Measurements from ENCODE around the gene RRP1B. TPM values are rescaled to one million over a fixed set of nuclear protein-coding genes. Genes with fewer than 3 reads are reported as not detected.

The RRP1B gene
- polyA plus RNA-seq, 3 donors, result 3.3 to 6.1 (median 4.5) TPM

DNA sequence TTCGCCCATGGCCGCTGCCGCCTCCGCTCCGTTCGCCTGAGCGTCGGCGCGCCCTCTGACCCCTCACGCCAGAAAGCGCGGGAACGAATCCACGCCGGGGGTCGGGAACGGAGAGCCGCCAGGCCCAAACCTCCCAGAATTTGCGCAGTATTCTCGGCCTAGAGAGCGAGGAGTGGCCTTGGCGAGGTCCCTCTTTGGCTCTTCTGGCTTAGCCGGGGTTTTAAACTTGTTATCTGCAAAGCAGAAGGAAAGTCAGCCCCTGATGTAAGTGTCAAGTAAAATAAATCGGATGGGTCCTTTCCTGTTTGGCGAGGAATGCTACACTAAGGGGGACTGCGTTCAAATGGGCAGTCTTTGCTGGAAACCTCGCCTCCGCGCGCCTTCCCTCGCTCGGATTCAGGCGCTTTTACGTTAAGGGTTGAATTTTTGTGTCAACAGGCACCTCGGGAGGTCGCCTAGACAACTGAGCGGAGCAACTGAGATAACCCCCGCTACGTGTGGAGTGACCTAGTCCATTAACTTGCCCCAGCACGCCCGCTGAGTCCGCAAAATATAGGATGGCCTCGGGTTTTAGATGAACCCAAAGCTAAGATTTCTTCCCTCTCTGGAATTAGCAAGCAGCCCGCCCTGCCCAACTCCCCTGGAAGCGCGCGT lies 1.1 kb upstream of the RRP1B start:
- Mint-ChIP-seq H3K27me3 (ENCODE audit: low read depth in 3 of 3) (peaks cover 9 to 16% (median 10%) of the 10 kb centered on the region in 3 donors), H3K27ac (no peak overlapping the region), H3K4me1 (peaks cover 35% of the 10 kb centered on the region), H3K4me3 (peak overlapping the region in 1 of 2 donors; percentile 43), H3K36me3 (peaks cover 16 to 17% of the 10 kb centered on the region in 2 donors), H3K9me3 (no peaks in the 10 kb centered on the region)
- Histone ChIP-seq H3K79me2 (ENCODE audit: insufficient read depth, low read length) (peaks cover 31% of the 10 kb centered on the region), H3K27me3 (ENCODE audit: control insufficient read depth in 2 of 2, insufficient read depth in 2 of 2, low read length in 2 of 2) (peaks cover 0 to 3% of the 10 kb centered on the region in 2 donors), H3K9me3 (replicated peaks in 1 of 2; ENCODE audit: control insufficient read depth in 1 of 2, insufficient read depth in 1 of 2, low read length in 2 of 2) (no peaks in the 10 kb centered on the region), H3K4me3 (replicated peaks in 1 of 3; ENCODE audit: low read depth in 2 of 3, low read length in 3 of 3) (peak overlapping the region in 1 of 3 experiments; percentile 19), H3K4me1 (ENCODE audit: control insufficient read depth in 1 of 2, insufficient read depth in 2 of 2, low read length in 2 of 2) (peaks cover 25 to 38% of the 10 kb centered on the region in 2 donors), H3K27ac (ENCODE audit: low read depth in 1 of 2, low read length in 2 of 2) (no peak overlapping the region), H2AFZ (ENCODE audit: insufficient read depth, low read depth, low read length, poor library complexity, severe bottlenecking) (peak overlapping the region; percentile 68), H4K20me1 (ENCODE audit: insufficient read depth, low read length) (peaks cover 6% of the 10 kb centered on the region), H3K9ac (ENCODE audit: insufficient read depth, low read length, poor library complexity, severe bottlenecking) (peak overlapping the region; percentile 15), H3K36me3 (replicated peaks in 1 of 2; ENCODE audit: control insufficient read depth in 1 of 2, insufficient read depth in 2 of 2, low read length in 2 of 2) (peaks cover 8 to 17% of the 10 kb centered on the region in 2 donors), H3K4me2 (replicated peaks; ENCODE audit: extremely low read depth, low read length, poor library complexity, severe bottlenecking) (peak overlapping the region; percentile 51)
- intact Hi-C loops (cut with micrococcal nuclease), result no loop called here
- TF ChIP-seq, protein P1, sequence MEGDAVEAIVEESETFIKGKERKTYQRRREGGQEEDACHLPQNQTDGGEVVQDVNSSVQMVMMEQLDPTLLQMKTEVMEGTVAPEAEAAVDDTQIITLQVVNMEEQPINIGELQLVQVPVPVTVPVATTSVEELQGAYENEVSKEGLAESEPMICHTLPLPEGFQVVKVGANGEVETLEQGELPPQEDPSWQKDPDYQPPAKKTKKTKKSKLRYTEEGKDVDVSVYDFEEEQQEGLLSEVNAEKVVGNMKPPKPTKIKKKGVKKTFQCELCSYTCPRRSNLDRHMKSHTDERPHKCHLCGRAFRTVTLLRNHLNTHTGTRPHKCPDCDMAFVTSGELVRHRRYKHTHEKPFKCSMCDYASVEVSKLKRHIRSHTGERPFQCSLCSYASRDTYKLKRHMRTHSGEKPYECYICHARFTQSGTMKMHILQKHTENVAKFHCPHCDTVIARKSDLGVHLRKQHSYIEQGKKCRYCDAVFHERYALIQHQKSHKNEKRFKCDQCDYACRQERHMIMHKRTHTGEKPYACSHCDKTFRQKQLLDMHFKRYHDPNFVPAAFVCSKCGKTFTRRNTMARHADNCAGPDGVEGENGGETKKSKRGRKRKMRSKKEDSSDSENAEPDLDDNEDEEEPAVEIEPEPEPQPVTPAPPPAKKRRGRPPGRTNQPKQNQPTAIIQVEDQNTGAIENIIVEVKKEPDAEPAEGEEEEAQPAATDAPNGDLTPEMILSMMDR (IDR thresholded peaks at IDR 0.05), result no peak
- DNase-seq, result no peak
- WGBS (ENCODE audit: insufficient coverage), result 98% methylated on average over 44 of the region's 48 CpGs

DNA sequence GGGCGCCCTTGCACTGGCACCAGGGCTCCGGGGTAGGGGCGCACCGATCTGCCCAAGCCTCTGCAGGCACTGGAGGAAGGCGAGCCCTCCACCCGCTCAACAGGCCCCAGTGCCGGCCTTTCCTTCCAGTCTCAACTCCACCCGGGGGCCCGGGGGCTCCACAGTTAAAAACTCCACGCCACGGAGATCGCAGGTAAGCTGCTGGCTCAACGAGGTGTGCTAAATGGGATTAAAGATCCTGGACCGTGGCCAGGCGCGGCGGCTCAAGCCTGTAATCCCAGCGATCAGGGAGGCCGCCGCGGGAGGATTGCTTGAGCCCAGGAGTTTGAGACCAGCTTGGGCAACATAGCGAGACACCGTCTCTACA lies 608 bp upstream of the RRP1B start:
- Mint-ChIP-seq H3K27ac (peak overlapping the region in 2 of 7 donors; percentile 62 to 77), H3K4me3 (peak overlapping the region in 1 of 2 donors; percentile 72), H3K9me3 (no peaks in the 10 kb centered on the region), H3K27me3 (ENCODE audit: low read depth in 3 of 3) (peaks cover 9 to 16% (median 10%) of the 10 kb centered on the region in 3 donors), H3K36me3 (peaks cover 17 to 22% of the 10 kb centered on the region in 2 donors), H3K4me1 (peaks cover 35% of the 10 kb centered on the region)
- Histone ChIP-seq H3K79me2 (ENCODE audit: insufficient read depth, low read length) (peaks cover 33% of the 10 kb centered on the region), H3K9me3 (replicated peaks in 1 of 2; ENCODE audit: control insufficient read depth in 1 of 2, insufficient read depth in 1 of 2, low read length in 2 of 2) (no peaks in the 10 kb centered on the region), H2AFZ (ENCODE audit: insufficient read depth, low read depth, low read length, poor library complexity, severe bottlenecking) (peak overlapping the region; percentile 96), H4K20me1 (ENCODE audit: insufficient read depth, low read length) (peaks cover 6% of the 10 kb centered on the region), H3K27ac (ENCODE audit: low read depth in 1 of 2, low read length in 2 of 2) (no peak overlapping the region), H3K4me1 (ENCODE audit: control insufficient read depth in 1 of 2, insufficient read depth in 2 of 2, low read length in 2 of 2) (peaks cover 25 to 38% of the 10 kb centered on the region in 2 donors), H3K4me3 (replicated peaks in 1 of 3; ENCODE audit: low read depth in 2 of 3, low read length in 3 of 3) (peak overlapping the region in 2 of 3 experiments; percentile 9 to 84), H3K4me2 (replicated peaks; ENCODE audit: extremely low read depth, low read length, poor library complexity, severe bottlenecking) (peak overlapping the region; percentile 86), H3K9ac (ENCODE audit: insufficient read depth, low read length, poor library complexity, severe bottlenecking) (peak overlapping the region; percentile 77), H3K27me3 (ENCODE audit: control insufficient read depth in 2 of 2, insufficient read depth in 2 of 2, low read length in 2 of 2) (peaks cover 0 to 3% of the 10 kb centered on the region in 2 donors), H3K36me3 (replicated peaks in 1 of 2; ENCODE audit: control insufficient read depth in 1 of 2, insufficient read depth in 2 of 2, low read length in 2 of 2) (peaks cover 9 to 22% of the 10 kb centered on the region in 2 donors)
- 90% methylated on average over 21 of the region's 23 CpGs for WGBS (ENCODE audit: insufficient coverage)
- no peak for DNase-seq
- intact Hi-C loops (cut with micrococcal nuclease), result no loop called here
- TF ChIP-seq, protein P1 (IDR thresholded peaks at IDR 0.05), result no peak

All from CD14-positive monocyte (primary cell).